Ishikawa (cell line): ENCODE results near the gene SRPX2.

ENCODE experiments used
- EP300 ChIP-seq: IDR thresholded peaks from 2 replicates; pipeline ENCODE4 v1.6.1; 2012; ENCODE audit warnings: borderline replicate concordance
- NFIC ChIP-seq: IDR thresholded peaks from 2 replicates; pipeline ENCODE4 v1.6.1; 2012
- RAD21 ChIP-seq: IDR thresholded peaks from 2 replicates; pipeline ENCODE4 v1.6.1; 2012; ENCODE audit warnings: low read depth
- TCF12 ChIP-seq: IDR thresholded peaks from 2 replicates; pipeline ENCODE4 v1.6.1; 2012; ENCODE audit warnings: low read depth
- TF ChIP-seq, protein P1 (sequence below): IDR thresholded peaks from 2 replicates; pipeline ENCODE4 v1.6.1; 2012

DNA sequence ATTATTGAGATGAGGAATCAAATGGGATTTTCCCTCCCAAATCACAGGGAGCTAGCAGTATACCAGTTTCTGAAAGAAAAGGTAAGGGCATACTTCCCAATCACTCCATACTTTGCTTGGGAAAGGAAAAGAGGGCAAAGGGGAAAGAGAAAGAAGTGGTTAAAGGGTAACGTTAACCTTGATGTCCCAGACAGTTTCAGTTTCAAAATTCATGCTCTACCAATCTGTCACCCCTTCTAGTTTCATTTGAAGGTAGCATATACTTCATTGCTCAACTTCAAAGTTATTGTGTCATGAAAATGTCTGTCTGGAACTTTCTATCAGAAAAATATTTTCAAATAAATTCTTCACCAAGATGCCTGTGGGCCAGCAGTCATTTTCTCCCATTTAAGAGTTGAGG, 43.2 kb upstream of the SRPX2 start:
- TF ChIP-seq RAD21 (no peak), TCF12 (no peak), EP300 (no peak), NFIC (no peak)
- TF ChIP-seq, protein P1, sequence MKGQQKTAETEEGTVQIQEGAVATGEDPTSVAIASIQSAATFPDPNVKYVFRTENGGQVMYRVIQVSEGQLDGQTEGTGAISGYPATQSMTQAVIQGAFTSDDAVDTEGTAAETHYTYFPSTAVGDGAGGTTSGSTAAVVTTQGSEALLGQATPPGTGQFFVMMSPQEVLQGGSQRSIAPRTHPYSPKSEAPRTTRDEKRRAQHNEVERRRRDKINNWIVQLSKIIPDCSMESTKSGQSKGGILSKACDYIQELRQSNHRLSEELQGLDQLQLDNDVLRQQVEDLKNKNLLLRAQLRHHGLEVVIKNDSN: no peak
